Suprapubic skin (tissue), 4 donors: ENCODE data around the gene KCNMB2. TPM values are rescaled to one million over a fixed set of nuclear protein-coding genes. Genes with fewer than 3 reads are reported as not detected.

ENCODE experiments used
- DNase-seq, 2 donors: peaks; one replicate each; pipeline ENCODE4 v3.0.0-alpha.2; 2019; ENCODE audit warnings: low spot score in 2 of 2
- H3K27ac ChIP-seq: fragments of 200-600 bp; sonication (generic); one replicate; pipeline ENCODE4 v1.5.1; 2019
- H3K27me3 ChIP-seq: fragments of 200-600 bp; sonication (generic); one replicate; pipeline ENCODE4 v1.5.1; 2019
- H3K36me3 ChIP-seq: fragments of 200-600 bp; sonication (generic); one replicate; pipeline ENCODE4 v1.5.1; 2019
- H3K4me1 ChIP-seq: fragments of 200-600 bp; sonication (generic); one replicate; pipeline ENCODE4 v1.5.1; 2019
- H3K4me3 ChIP-seq: fragments of 200-600 bp; sonication (generic); one replicate; pipeline ENCODE4 v1.5.1; 2019; ENCODE audit warnings: mild to moderate bottlenecking
- H3K9me3 ChIP-seq: fragments of 200-600 bp; sonication (generic); one replicate; pipeline ENCODE4 v1.5.1; 2019
- EP300 ChIP-seq: sonication (generic); formaldehyde crosslinking; IDR thresholded peaks from one replicate; pipeline ENCODE4 v1.6.1; 2017; ENCODE audit warnings: antibody characterized with exemption
- POLR2A ChIP-seq, 2 donors: fragments of 450-650 bp; IDR thresholded peaks; one replicate each; pipeline ENCODE4 v1.6.1; 2017; ENCODE audit warnings: antibody characterized with exemption in 2 of 2, mild to moderate bottlenecking in 2 of 2, moderate library complexity in 2 of 2
- POLR2AphosphoS5 ChIP-seq, 3 donors: sonication (generic); formaldehyde crosslinking; IDR thresholded peaks; one replicate each; pipeline ENCODE4 v1.6.1; 2017; ENCODE audit warnings: antibody characterized with exemption in 3 of 3
- WGBS: methylation state at CpG from one replicate; pipeline ENCODE4 v1.1.5; 2018; 5-methylcytosine and 5-hydroxymethylcytosine counted together
- total RNA-seq, 4 donors: library from RNA; depleted of rRNA; stranded (reverse); fragments of >200 nt; gene quantifications; one replicate each; pipeline ENCODE4 v1.1.0, GENCODE V29; 2016
- TF ChIP-seq, protein P1 (sequence below), 2 donors: fragments of 200-600 bp in 1 of 2; fragments of 450-650 bp in 1 of 2; sonication (generic) in 1 of 2; IDR thresholded peaks; one replicate each; pipeline ENCODE4 v1.5.1; 2016 to 2019; ENCODE audit warnings: antibody characterized with exemption in 2 of 2, mild to moderate bottlenecking in 1 of 2, moderate library complexity in 1 of 2

The KCNMB2 gene
- total RNA-seq, 4 donors from 2014 or later: 0.42 TPM; not detected in 3

DNA sequence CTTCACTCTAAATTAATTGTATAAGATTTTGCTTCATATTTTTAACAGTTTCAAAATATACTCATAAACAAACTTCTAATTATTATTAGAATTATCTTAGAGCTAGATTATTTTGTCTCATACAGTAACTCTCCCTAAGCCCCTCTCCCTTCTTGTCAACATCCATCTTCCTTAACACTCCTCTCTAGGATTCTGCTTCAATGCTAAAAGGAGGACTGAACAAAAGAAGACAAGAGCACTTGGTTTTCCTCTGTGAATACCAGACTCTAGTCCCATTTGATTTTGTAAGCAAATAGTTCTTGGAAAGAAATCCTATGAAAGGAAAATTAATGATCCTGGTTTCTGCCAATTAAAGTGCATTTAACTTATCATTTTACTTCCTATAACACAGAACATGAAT, 91.8 kb downstream of the KCNMB2 start:
- no peak overlapping the region for H3K4me3 ChIP-seq
- no peak overlapping the region for H3K27ac ChIP-seq
- TF ChIP-seq EP300 (no peak), POLR2A (IDR thresholded peaks at IDR 0.05) (no peak), POLR2AphosphoS5 (IDR thresholded peaks at IDR 0.05) (no peak)
- TF ChIP-seq, protein P1, sequence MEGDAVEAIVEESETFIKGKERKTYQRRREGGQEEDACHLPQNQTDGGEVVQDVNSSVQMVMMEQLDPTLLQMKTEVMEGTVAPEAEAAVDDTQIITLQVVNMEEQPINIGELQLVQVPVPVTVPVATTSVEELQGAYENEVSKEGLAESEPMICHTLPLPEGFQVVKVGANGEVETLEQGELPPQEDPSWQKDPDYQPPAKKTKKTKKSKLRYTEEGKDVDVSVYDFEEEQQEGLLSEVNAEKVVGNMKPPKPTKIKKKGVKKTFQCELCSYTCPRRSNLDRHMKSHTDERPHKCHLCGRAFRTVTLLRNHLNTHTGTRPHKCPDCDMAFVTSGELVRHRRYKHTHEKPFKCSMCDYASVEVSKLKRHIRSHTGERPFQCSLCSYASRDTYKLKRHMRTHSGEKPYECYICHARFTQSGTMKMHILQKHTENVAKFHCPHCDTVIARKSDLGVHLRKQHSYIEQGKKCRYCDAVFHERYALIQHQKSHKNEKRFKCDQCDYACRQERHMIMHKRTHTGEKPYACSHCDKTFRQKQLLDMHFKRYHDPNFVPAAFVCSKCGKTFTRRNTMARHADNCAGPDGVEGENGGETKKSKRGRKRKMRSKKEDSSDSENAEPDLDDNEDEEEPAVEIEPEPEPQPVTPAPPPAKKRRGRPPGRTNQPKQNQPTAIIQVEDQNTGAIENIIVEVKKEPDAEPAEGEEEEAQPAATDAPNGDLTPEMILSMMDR (IDR thresholded peaks at IDR 0.05): no peak
- H3K4me1 ChIP-seq: no peaks in the 10 kb centered on the region
- H3K27me3 ChIP-seq: no peaks in the 10 kb centered on the region
- DNase-seq: no peak
- no peaks in the 10 kb centered on the region for H3K9me3 ChIP-seq
- no peaks in the 10 kb centered on the region for H3K36me3 ChIP-seq

DNA sequence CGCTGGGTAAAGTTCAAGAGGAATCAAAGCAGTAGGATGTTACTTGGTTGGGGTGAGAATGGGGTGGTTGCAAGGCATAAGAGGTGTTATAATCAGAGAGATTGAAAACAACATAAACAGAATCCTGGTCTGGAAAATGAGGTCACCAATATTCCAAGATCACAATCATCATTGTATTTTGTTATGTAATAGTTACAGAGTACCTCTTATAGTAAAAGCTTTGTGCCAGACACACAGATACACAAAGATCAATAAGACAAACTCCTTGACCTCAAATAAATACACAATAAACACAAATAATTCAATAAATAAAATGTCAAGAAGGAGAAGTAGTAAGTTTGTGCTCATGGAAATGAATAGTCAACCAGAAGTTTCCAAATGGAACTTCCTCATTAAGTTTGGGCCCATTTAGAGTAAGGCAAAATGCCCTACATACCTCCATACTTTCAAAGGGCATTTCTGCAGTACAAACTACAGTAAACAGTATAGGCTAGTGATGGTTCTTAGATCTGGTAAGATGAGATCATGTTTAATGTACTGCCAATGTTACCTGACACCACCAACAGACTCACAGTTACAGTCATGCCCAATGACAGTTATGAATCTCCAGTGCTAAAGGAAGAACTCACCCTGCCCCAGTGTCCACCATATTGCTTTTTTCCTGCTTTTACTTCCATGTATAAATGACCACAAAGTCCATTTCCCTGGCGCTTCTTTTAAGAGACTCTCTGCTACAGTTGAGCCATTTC, 93.4 kb downstream of the KCNMB2 start:
- H3K4me1 ChIP-seq: no peaks in the 10 kb centered on the region
- no peak overlapping the region for H3K27ac ChIP-seq
- WGBS: 96% methylated on average over 2 of the region's 2 CpGs
- no peaks in the 10 kb centered on the region for H3K27me3 ChIP-seq
- H3K9me3 ChIP-seq: no peaks in the 10 kb centered on the region
- no peaks in the 10 kb centered on the region for H3K36me3 ChIP-seq
- no peak for DNase-seq
- H3K4me3 ChIP-seq: no peak overlapping the region
- TF ChIP-seq, protein P1 (IDR thresholded peaks at IDR 0.05): no peak
- no peak for TF ChIP-seq POLR2A (IDR thresholded peaks at IDR 0.05)
- TF ChIP-seq POLR2AphosphoS5 (IDR thresholded peaks at IDR 0.05): no peak
- no peak for TF ChIP-seq EP300

DNA sequence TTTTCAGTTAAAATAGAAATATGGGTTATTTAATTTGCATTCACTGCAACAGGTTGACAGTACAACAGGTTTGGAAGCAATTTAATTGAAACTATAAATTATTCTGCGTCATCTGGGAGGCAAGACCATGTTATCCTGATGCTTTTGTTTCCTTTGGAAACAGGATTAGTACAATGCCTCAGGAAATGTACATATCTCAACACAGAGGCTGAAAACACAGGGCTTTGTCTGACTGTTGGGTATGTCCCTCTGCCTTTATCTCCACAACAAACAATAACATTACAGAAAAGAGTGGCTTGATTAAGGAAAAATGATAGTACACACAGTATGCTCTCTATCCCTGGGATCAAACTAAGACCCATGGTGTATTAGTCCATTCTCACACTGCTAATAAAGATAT, 95.7 kb downstream of the KCNMB2 start:
- Histone ChIP-seq H3K4me1 (no peaks in the 10 kb centered on the region), H3K4me3 (no peak overlapping the region), H3K9me3 (no peaks in the 10 kb centered on the region), H3K27me3 (no peaks in the 10 kb centered on the region), H3K36me3 (no peaks in the 10 kb centered on the region), H3K27ac (no peak overlapping the region)
- no peak for TF ChIP-seq EP300
- no peak for DNase-seq
- WGBS: 69% methylated on average over 1 of the region's 1 CpG

DNA sequence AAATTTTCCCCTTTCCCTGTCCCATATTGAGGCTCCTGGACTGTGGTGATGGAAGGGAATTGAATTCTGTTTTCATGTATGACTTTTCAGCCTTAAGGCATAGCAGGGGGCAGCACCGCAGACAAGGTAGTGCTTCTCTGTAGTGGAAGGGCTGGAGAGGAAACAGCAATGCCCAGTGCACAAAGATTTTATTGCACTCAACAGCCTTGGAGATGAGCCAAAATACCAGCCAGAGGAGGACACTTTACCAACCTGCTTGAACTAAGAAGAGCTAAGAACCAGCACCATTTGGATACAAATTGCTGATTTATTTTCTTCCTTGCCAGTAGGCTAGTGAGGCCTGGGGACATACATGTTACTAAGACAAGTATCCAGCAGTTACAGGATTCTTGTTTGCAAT, 98.7 kb downstream of the KCNMB2 start:
- TF ChIP-seq, protein P1 (IDR thresholded peaks at IDR 0.05): no peak
- no peak for TF ChIP-seq POLR2A (IDR thresholded peaks at IDR 0.05)
- TF ChIP-seq POLR2AphosphoS5 (IDR thresholded peaks at IDR 0.05): no peak
- no peak for TF ChIP-seq EP300
- Histone ChIP-seq H3K9me3 (no peaks in the 10 kb centered on the region), H3K27ac (no peak overlapping the region), H3K4me1 (no peaks in the 10 kb centered on the region), H3K27me3 (no peaks in the 10 kb centered on the region), H3K36me3 (no peaks in the 10 kb centered on the region), H3K4me3 (no peak overlapping the region)
- DNase-seq: no peak
- WGBS: 0% methylated on average over 1 of the region's 1 CpG

DNA sequence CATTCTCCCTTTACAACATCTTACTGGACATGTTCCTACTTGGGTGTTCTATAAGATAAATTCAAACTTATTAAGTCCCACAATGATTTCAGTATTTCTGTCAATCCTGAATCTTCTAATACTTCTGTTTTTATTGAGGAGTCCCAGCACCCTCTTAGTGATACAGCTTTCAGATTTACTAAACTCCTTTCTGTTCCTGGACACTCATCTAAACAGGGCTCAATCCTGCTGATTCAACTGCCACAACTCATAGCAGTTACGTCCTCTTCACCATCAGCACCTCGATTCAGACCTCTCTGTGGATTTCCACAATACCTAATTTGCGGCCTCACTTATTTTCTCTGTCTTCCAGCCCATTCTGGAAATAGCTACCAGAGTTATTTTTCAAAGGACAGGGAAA, 101.6 kb downstream of the KCNMB2 start:
- 81% methylated on average over 3 of the region's 3 CpGs for WGBS
- DNase-seq: no peak
- Histone ChIP-seq H3K27me3 (no peaks in the 10 kb centered on the region), H3K27ac (no peak overlapping the region), H3K36me3 (no peaks in the 10 kb centered on the region), H3K4me3 (no peak overlapping the region), H3K9me3 (no peaks in the 10 kb centered on the region), H3K4me1 (no peaks in the 10 kb centered on the region)
- TF ChIP-seq, protein P1 (IDR thresholded peaks at IDR 0.05): no peak
- TF ChIP-seq POLR2AphosphoS5 (IDR thresholded peaks at IDR 0.05) (no peak), EP300 (no peak), POLR2A (IDR thresholded peaks at IDR 0.05) (no peak)

DNA sequence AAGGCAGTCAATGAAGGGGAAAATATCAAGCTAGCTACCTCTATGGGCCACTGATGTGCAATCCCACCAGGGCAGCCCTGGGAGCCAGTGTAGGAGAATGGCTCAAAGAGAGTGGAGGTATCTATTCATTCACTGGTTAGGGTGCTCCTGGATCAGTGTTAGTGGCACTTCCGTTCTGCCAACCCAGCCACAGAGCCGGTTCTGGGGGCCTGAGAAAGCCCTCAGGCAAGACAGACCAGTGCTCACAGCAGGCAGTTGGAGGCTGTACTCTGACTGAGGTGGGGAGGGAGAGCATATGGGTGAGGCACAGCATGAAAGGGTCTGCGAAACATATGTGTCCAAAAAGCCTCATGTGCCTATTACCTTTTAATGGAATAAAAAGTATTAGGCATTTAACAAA, 109.3 kb downstream of the KCNMB2 start:
- Histone ChIP-seq H3K27ac (no peak overlapping the region), H3K9me3 (no peaks in the 10 kb centered on the region), H3K27me3 (no peaks in the 10 kb centered on the region), H3K36me3 (no peaks in the 10 kb centered on the region), H3K4me3 (no peak overlapping the region), H3K4me1 (no peaks in the 10 kb centered on the region)
- 76% methylated on average over 3 of the region's 3 CpGs for WGBS
- no peak for TF ChIP-seq POLR2A (IDR thresholded peaks at IDR 0.05)
- no peak for TF ChIP-seq POLR2AphosphoS5 (IDR thresholded peaks at IDR 0.05)
- TF ChIP-seq EP300: no peak
- TF ChIP-seq, protein P1 (IDR thresholded peaks at IDR 0.05): no peak
- no peak for DNase-seq
